Mammary epithelial cell (primary cell): ENCODE results near the gene LATS2.

Source experiments
- CTCF ChIP-seq, 2 donors: IDR thresholded peaks in 1 of 2; conservative IDR thresholded peaks in 1 of 2; 2 replicates each; pipeline ENCODE4 v1.5.1; 2011 to 2012; ENCODE audit warnings: inconsistent platforms in 2 of 2, low read length in 2 of 2, mild to moderate bottlenecking in 2 of 2, control low read depth in 1 of 2, low read depth in 1 of 2; ENCODE audit not compliant: insufficient read depth in 1 of 2; ENCODE audit errors: extremely low read depth in 1 of 2
- EZH2 ChIP-seq: IDR thresholded peaks from 2 replicates; pipeline ENCODE4 v1.6.1; 2012; ENCODE audit warnings: low read length, inconsistent platforms, borderline replicate concordance

GRCh38 chr13:21055511-21056045, 5.8 kb downstream of the LATS2 start:
- no peak for TF ChIP-seq CTCF (conservative IDR thresholded peaks at IDR 0.05 in 1 of 2, IDR thresholded peaks at IDR 0.05 in 1 of 2; ENCODE audit: extremely low read depth in 1 of 2, insufficient read depth in 1 of 2, low read depth in 1 of 2, low read length in 2 of 2)
- no peak for TF ChIP-seq EZH2
